GM18507 (cell line): ENCODE data around the gene ELP2.
"Not testable (repeated sequence)": the region's sequence is repeated elsewhere in the genome, so short reads cannot be mapped to it uniquely, and the experiment has no call there.

Experiments
- DNase-seq: peaks from one replicate; pipeline ENCODE4 v3.0.0; 2011; ENCODE audit warnings: low read depth; ENCODE audit not compliant: insufficient read length; ENCODE audit errors: extremely low spot score
- FAIRE-seq: peaks from 2 replicates; lab custom pipeline; 2011; peaks lifted over from hg19 to GRCh38; lab: Jason Lieb, UNC

The ELP2 gene

GRCh38 chr18:36207303-36207702 is 77.6 kb downstream of the ELP2 start:
- no peak for FAIRE-seq
- no peak for DNase-seq

DNA sequence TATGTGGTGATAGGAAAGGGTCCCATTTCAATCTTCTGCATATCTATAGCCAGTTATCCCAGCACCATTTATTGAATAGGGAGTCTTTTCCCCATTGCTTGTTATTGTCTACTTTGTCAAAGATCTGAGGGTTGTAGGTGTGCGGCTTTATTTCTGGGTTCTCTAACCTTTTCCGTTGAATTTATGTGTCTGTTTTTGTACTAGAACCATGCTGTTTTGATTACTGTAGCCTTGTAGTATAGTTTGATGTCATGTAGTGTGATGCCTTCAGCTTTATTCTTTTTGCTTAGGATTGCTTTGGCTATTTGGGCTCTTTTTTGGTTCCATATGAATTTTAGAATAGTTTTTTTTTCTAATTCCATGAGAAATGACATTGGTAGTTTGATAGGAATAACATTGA is 78.3 kb downstream of the ELP2 start:
- FAIRE-seq, DNase-seq: not testable (repeated sequence)

DNA sequence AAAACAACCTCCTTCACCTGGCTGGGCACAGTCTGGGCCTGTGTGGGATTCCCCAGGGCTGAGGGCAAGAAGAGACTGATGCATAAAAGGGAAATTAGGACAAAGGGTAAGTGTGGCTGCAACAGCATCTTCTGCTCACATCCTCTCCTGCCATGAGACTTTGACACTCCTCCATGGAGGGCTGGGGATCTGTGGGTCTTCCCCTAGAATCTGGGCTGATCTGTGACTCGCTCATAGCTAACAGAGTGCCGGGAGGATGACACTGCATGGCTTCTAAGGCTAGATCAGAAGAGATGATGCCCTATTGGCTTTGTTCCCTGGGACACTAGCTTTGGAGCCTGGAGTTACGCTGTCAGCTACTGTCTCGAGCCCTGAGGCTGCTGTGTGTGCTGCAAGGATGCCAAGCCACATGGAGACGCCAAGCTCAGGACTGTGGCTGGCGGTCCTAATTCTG is 81.9 kb downstream of the ELP2 start:
- DNase-seq (no peak), FAIRE-seq (no peak)

DNA sequence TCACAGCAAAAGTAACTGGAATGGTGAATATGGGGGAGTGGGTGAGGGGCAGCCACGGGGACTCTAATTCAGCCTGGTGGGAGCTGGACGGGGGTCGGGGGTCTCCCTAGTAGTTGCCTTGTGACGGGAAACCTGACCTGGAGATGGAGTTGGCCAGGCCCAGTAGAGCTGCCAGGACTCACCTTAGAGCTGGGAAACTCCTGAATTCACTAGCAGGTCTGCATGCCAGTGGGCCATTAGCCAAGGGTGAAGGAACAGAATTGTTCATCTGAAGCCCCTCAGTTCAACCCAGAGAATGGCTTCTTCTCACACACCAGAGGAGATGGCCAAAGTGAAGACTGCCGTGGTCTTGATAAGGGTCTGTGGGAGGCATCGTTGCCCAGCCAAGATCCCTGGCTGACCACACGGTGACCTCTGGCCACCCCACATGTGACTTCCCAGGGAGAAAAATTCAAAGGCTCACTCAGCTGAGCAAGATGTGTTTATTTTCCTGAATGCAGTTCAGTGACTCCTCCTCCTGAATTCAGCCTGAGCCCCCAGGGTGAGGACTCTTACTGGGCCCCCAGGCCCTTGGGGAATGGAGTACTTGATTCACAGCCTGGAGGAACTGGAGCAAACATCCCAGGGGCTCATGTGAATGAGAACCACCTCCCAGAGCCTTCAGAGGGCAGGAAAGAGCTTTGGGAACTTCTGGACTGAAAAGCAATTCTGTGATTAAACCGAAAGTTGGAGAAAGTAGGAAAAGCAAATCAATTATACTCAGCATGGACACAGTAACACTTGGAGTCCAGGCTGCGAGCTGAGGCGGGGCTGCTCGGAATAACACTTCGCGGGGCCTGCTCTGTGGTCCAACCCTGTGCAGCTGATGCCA is 82.8 kb downstream of the ELP2 start:
- DNase-seq (no peak), FAIRE-seq (no peak)

GRCh38 chr18:36214811-36215210 is 85.1 kb downstream of the ELP2 start:
- FAIRE-seq (no peak), DNase-seq (no peak)

GRCh38 chr18:36215577-36215976 is 85.9 kb downstream of the ELP2 start:
- FAIRE-seq (no peak), DNase-seq (no peak)

DNA sequence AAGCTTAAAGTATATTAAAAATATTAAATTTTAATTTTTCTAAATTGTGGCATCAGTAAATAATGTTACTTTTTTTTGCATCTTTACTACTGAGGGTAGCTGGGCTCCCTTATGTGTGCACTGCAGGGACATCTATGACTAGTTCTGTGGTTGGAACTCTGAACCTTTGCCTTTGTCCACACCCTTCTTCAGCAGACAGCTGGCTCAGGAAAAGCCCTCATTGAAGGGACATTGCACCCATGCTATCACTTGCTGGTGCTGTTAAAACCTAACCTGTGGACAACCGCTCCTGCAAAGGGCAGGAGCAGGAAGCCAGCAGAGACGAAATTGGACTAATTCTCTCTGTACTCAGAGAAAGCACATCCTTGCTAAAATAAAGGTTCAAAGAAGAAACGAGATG is 87.6 kb downstream of the ELP2 start:
- FAIRE-seq (no peak), DNase-seq (no peak)

DNA sequence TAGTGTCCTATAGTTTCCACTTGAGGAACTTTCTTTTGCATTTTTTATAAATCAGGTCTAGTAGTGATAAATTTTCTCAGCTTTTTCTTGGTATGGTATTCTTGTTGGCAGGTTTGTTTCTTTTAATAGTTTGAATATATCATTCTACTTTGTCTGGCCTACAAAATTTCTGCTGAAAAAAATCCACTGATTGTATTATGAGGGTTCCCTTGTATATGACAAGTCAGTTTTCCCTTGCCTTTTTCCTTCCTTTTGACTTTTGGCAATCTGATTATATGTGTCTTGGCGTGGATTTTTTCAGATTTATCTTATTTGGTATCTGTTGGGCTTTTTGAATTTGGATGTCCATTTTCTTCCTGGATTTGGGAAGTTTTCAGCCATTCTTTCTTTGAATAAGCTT is 99.5 kb downstream of the ELP2 start:
- no peak for FAIRE-seq
- DNase-seq, result no peak
